Measurements from ENCODE around the gene OSBPL5.

Gene OSBPL5

DNA sequence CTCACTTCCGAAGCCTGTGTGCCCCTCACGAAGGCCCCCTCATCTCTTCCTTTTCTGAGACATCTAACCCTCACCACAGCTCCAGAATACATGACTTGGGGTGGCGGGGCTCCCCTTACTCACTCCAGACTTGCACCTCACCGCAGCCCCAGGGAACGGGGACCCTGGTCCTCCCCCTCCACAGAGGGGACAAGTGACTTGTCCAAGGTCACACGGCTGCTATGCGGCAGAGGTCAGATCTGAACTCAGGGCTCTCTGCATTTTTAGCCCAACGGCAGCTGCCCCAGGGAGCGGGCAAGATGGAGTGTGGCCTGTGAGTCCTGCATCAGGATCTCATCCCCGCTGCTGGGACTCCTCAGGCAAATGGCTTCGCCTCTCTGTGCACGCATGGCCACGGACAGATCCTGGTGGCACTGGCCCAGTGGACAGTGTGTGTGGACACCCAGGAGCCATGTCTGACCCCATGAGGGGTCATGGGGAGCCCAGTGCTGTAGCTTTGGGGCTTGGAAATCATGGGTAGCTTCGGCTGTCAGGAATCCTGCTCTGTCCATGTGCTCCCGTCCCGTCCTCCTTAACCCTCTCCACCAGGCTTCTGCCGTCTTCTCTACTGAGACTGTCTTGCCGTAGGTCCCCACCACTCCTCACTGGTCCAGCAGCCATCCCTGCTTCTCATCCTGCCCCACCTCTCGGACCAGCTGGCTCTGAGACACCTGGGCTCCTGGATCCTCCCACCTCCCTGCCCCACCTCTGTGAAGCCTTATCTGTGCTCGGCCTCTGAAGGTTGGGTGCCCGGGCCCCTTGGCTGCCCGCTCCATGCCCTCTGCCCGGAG is 59.9 kb downstream of the OSBPL5 start:
- no peak overlapping the region for H3K4me2 ChIP-seq (ENCODE audit: low read length)
- no peak overlapping the region for H3K27ac ChIP-seq (ENCODE audit: low read depth, low read length)
- no CpG with 5 or more reads among the region's 23 CpGs for WGBS (ENCODE audit: extremely low coverage, insufficient coverage, insufficient read length)
- peaks cover 4% of the 10 kb centered on the region for H3K9me3 ChIP-seq (ENCODE audit: insufficient read depth, low read depth, low read length)
- H3K79me2 ChIP-seq (ENCODE audit: control insufficient read depth, insufficient read depth, low read length, poor library complexity): no peaks in the 10 kb centered on the region
- H3K14ac ChIP-seq (ENCODE audit: low read length): no peak overlapping the region
- H3K23ac ChIP-seq (ENCODE audit: low read length): no peak overlapping the region
- H4K91ac ChIP-seq (ENCODE audit: low read depth, low read length): no peak overlapping the region
- no peaks in the 10 kb centered on the region for H3K27me3 ChIP-seq (ENCODE audit: insufficient read depth, low read length)
- H2BK120ac ChIP-seq (ENCODE audit: insufficient read depth, low read length, poor library complexity): no peak overlapping the region
- H3K4me1 ChIP-seq (ENCODE audit: control insufficient read depth in 1 of 2, insufficient read depth in 2 of 2, low read length in 2 of 2): no peaks in the 10 kb centered on the region
- no peak overlapping the region for H3K9ac ChIP-seq (ENCODE audit: low read length)
- H2BK12ac ChIP-seq (ENCODE audit: low read length): no peak overlapping the region
- no peak for DNase-seq
- H4K12ac ChIP-seq (ENCODE audit: low read depth, low read length): no peak overlapping the region
- H3K4me3 ChIP-seq (ENCODE audit: low read depth, low read length): no peak overlapping the region
- no peak overlapping the region for H2AK5ac ChIP-seq (ENCODE audit: low read length)
- H2BK5ac ChIP-seq (ENCODE audit: low read depth, low read length, poor library complexity): no peak overlapping the region
- H3K4ac ChIP-seq (ENCODE audit: low read depth, low read length): no peak overlapping the region
- peaks cover 57 to 65% of the 10 kb centered on the region in 2 experiments for H3K36me3 ChIP-seq (ENCODE audit: control insufficient read depth in 1 of 2, insufficient read depth in 2 of 2, low read length in 2 of 2)
- H3K18ac ChIP-seq (ENCODE audit: low read length): no peak overlapping the region
- no peak overlapping the region for H2AFZ ChIP-seq (ENCODE audit: insufficient read depth, low read length, poor library complexity)
- H3K79me1 ChIP-seq (ENCODE audit: low read length): no peaks in the 10 kb centered on the region
- H4K8ac ChIP-seq (ENCODE audit: low read depth, low read length): no peak overlapping the region

DNA sequence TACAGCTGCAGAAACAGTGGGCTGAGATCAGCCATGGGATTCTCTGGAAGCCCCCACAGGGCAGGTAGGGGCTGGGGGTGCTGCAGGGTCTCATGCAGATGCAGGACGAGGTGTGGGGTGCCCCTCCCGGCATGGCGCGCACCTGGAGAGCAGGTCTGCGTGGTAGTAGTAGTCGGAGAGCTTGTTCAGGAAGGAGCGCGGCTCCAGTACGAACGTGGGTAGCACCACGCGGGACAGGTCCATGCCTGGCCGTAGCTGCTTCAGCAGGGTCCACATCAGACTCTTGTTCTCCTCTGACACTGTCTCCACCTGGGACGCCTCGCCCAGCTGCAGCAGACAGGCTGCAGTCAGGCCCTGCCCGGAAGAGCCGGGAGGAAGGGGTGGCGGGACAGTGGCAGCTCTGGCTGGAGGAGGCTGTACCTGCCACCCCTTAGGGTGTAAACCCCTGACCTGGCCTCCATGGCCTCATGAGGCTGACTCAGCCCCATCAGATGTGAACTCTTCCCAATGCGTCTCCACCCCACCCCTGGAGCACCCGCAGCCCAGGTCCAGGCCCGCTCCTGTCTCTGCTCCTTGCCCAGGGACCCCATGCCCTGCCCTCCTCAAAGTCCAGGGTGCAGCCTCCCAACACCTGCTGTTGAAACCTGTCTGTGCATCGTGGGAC is 60.9 kb downstream of the OSBPL5 start:
- H3K18ac ChIP-seq (ENCODE audit: low read length): no peak overlapping the region
- no peak overlapping the region for H2AFZ ChIP-seq (ENCODE audit: insufficient read depth, low read length, poor library complexity)
- H4K91ac ChIP-seq (ENCODE audit: low read depth, low read length): no peak overlapping the region
- no CpG with 5 or more reads among the region's 22 CpGs for WGBS (ENCODE audit: extremely low coverage, insufficient coverage, insufficient read length)
- no peak overlapping the region for H2BK120ac ChIP-seq (ENCODE audit: insufficient read depth, low read length, poor library complexity)
- H4K8ac ChIP-seq (ENCODE audit: low read depth, low read length): no peak overlapping the region
- H3K4me3 ChIP-seq (ENCODE audit: low read depth, low read length): no peak overlapping the region
- no peak overlapping the region for H4K12ac ChIP-seq (ENCODE audit: low read depth, low read length)
- H3K27me3 ChIP-seq (ENCODE audit: insufficient read depth, low read length): no peaks in the 10 kb centered on the region
- no peak overlapping the region for H3K14ac ChIP-seq (ENCODE audit: low read length)
- no peaks in the 10 kb centered on the region for H3K79me2 ChIP-seq (ENCODE audit: control insufficient read depth, insufficient read depth, low read length, poor library complexity)
- no peak overlapping the region for H2AK5ac ChIP-seq (ENCODE audit: low read length)
- no peak overlapping the region for H3K27ac ChIP-seq (ENCODE audit: low read depth, low read length)
- H2BK5ac ChIP-seq (ENCODE audit: low read depth, low read length, poor library complexity): no peak overlapping the region
- H3K4me1 ChIP-seq (ENCODE audit: control insufficient read depth in 1 of 2, insufficient read depth in 2 of 2, low read length in 2 of 2): no peaks in the 10 kb centered on the region
- H3K79me1 ChIP-seq (ENCODE audit: low read length): no peaks in the 10 kb centered on the region
- H3K36me3 ChIP-seq (ENCODE audit: control insufficient read depth in 1 of 2, insufficient read depth in 2 of 2, low read length in 2 of 2): peaks cover 53 to 59% of the 10 kb centered on the region in 2 experiments
- H3K4ac ChIP-seq (ENCODE audit: low read depth, low read length): no peak overlapping the region
- H3K4me2 ChIP-seq (ENCODE audit: low read length): no peak overlapping the region
- H3K9ac ChIP-seq (ENCODE audit: low read length): no peak overlapping the region
- H3K23ac ChIP-seq (ENCODE audit: low read length): no peak overlapping the region
- no peak overlapping the region for H2BK12ac ChIP-seq (ENCODE audit: low read length)
- no peaks in the 10 kb centered on the region for H3K9me3 ChIP-seq (ENCODE audit: insufficient read depth, low read depth, low read length)
- DNase-seq: no peak

DNA sequence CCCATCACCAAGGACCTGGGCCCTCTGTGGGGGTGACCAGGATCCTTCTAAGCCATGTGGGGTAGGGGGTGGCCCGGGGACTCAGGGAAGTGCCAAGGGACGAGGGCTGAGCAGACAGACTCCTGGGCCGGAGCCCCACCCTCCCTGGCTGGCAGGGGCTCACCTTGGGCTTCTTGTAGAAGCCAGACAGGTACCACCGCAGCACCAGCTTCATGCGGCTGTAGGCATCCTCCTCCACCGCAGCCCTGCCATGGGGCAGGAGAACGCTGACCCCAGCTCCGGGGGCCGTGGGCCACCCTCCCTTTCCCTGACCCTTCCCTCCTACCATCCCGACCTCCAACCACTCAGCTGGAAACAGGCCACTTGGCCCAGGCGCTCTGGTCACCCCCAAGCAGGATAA is 62.0 kb downstream of the OSBPL5 start:
- H2AK5ac ChIP-seq (ENCODE audit: low read length): no peak overlapping the region
- no CpG with 5 or more reads among the region's 11 CpGs for WGBS (ENCODE audit: extremely low coverage, insufficient coverage, insufficient read length)

DNA sequence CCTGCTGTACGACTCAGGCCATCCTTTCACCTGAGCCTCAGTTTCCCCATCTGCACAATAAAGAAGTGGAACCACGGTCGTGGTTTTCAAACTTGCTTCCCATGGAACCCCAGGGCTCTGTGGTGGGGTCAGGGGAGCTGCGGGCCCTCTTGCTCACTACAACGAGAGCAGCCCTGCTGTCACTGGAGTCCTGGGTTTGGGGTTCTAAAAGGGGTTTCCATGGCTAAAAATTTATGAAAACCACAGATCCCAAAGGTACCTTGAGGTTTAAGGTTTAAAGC is 62.5 kb downstream of the OSBPL5 start:
- DNase-seq: no peak
- H2BK5ac ChIP-seq (ENCODE audit: low read depth, low read length, poor library complexity): no peak overlapping the region
- H3K79me2 ChIP-seq (ENCODE audit: control insufficient read depth, insufficient read depth, low read length, poor library complexity): no peaks in the 10 kb centered on the region
- H3K79me1 ChIP-seq (ENCODE audit: low read length): no peaks in the 10 kb centered on the region
- no peak overlapping the region for H2AK5ac ChIP-seq (ENCODE audit: low read length)
- no peak overlapping the region for H3K9ac ChIP-seq (ENCODE audit: low read length)
- no peak overlapping the region for H2AFZ ChIP-seq (ENCODE audit: insufficient read depth, low read length, poor library complexity)
- no peaks in the 10 kb centered on the region for H3K9me3 ChIP-seq (ENCODE audit: insufficient read depth, low read depth, low read length)
- no CpG with 5 or more reads among the region's 5 CpGs for WGBS (ENCODE audit: extremely low coverage, insufficient coverage, insufficient read length)
- H2BK120ac ChIP-seq (ENCODE audit: insufficient read depth, low read length, poor library complexity): no peak overlapping the region
- no peak overlapping the region for H2BK12ac ChIP-seq (ENCODE audit: low read length)
- peaks cover 51 to 56% of the 10 kb centered on the region in 2 experiments for H3K36me3 ChIP-seq (ENCODE audit: control insufficient read depth in 1 of 2, insufficient read depth in 2 of 2, low read length in 2 of 2)
- no peak overlapping the region for H3K18ac ChIP-seq (ENCODE audit: low read length)
- no peak overlapping the region for H4K12ac ChIP-seq (ENCODE audit: low read depth, low read length)
- no peaks in the 10 kb centered on the region for H3K4me1 ChIP-seq (ENCODE audit: control insufficient read depth in 1 of 2, insufficient read depth in 2 of 2, low read length in 2 of 2)
- no peak overlapping the region for H3K4ac ChIP-seq (ENCODE audit: low read depth, low read length)
- H3K14ac ChIP-seq (ENCODE audit: low read length): no peak overlapping the region
- no peak overlapping the region for H4K91ac ChIP-seq (ENCODE audit: low read depth, low read length)
- no peak overlapping the region for H3K27ac ChIP-seq (ENCODE audit: low read depth, low read length)
- no peaks in the 10 kb centered on the region for H3K27me3 ChIP-seq (ENCODE audit: insufficient read depth, low read length)
- no peak overlapping the region for H3K4me2 ChIP-seq (ENCODE audit: low read length)
- no peak overlapping the region for H3K23ac ChIP-seq (ENCODE audit: low read length)
- no peak overlapping the region for H4K8ac ChIP-seq (ENCODE audit: low read depth, low read length)
- no peak overlapping the region for H3K4me3 ChIP-seq (ENCODE audit: low read depth, low read length)

More for the DNA sequence above, 62.0 kb downstream of the OSBPL5 start:
- no peak overlapping the region for H3K14ac ChIP-seq (ENCODE audit: low read length)
- H3K79me2 ChIP-seq (ENCODE audit: control insufficient read depth, insufficient read depth, low read length, poor library complexity): no peaks in the 10 kb centered on the region
- H2BK5ac ChIP-seq (ENCODE audit: low read depth, low read length, poor library complexity): no peak overlapping the region
- no peak overlapping the region for H3K4me2 ChIP-seq (ENCODE audit: low read length)
- no peak overlapping the region for H4K12ac ChIP-seq (ENCODE audit: low read depth, low read length)
- no peak overlapping the region for H4K91ac ChIP-seq (ENCODE audit: low read depth, low read length)
- H2BK12ac ChIP-seq (ENCODE audit: low read length): no peak overlapping the region
- H2AFZ ChIP-seq (ENCODE audit: insufficient read depth, low read length, poor library complexity): no peak overlapping the region
- H3K18ac ChIP-seq (ENCODE audit: low read length): no peak overlapping the region
- no peak for DNase-seq
- no peaks in the 10 kb centered on the region for H3K9me3 ChIP-seq (ENCODE audit: insufficient read depth, low read depth, low read length)
- no peak overlapping the region for H3K27ac ChIP-seq (ENCODE audit: low read depth, low read length)
- no peaks in the 10 kb centered on the region for H3K27me3 ChIP-seq (ENCODE audit: insufficient read depth, low read length)
- no peak overlapping the region for H3K4me3 ChIP-seq (ENCODE audit: low read depth, low read length)
- H3K36me3 ChIP-seq (ENCODE audit: control insufficient read depth in 1 of 2, insufficient read depth in 2 of 2, low read length in 2 of 2): peaks cover 53 to 58% of the 10 kb centered on the region in 2 experiments
- H3K79me1 ChIP-seq (ENCODE audit: low read length): no peaks in the 10 kb centered on the region
- H2BK120ac ChIP-seq (ENCODE audit: insufficient read depth, low read length, poor library complexity): no peak overlapping the region
- no peak overlapping the region for H4K8ac ChIP-seq (ENCODE audit: low read depth, low read length)
- no peak overlapping the region for H3K9ac ChIP-seq (ENCODE audit: low read length)
- no peaks in the 10 kb centered on the region for H3K4me1 ChIP-seq (ENCODE audit: control insufficient read depth in 1 of 2, insufficient read depth in 2 of 2, low read length in 2 of 2)
- no peak overlapping the region for H3K23ac ChIP-seq (ENCODE audit: low read length)
- no peak overlapping the region for H3K4ac ChIP-seq (ENCODE audit: low read depth, low read length)
